VCaP (cell line): ENCODE measurements around the gene MED12L.

Source experiments
- H3K27ac ChIP-seq: fragments of 450-650 bp; 2 replicates; pipeline ENCODE4 v1.5.1; 2017
- TF ChIP-seq, protein P1 (sequence below): fragments of 450-650 bp; conservative IDR thresholded peaks from 2 replicates; pipeline ENCODE4 v1.5.1; 2017; ENCODE audit warnings: mild to moderate bottlenecking, moderate library complexity

The MED12L gene

GRCh38 chr3:151478335-151478697, 392.9 kb downstream of the MED12L start:
- TF ChIP-seq, protein P1, sequence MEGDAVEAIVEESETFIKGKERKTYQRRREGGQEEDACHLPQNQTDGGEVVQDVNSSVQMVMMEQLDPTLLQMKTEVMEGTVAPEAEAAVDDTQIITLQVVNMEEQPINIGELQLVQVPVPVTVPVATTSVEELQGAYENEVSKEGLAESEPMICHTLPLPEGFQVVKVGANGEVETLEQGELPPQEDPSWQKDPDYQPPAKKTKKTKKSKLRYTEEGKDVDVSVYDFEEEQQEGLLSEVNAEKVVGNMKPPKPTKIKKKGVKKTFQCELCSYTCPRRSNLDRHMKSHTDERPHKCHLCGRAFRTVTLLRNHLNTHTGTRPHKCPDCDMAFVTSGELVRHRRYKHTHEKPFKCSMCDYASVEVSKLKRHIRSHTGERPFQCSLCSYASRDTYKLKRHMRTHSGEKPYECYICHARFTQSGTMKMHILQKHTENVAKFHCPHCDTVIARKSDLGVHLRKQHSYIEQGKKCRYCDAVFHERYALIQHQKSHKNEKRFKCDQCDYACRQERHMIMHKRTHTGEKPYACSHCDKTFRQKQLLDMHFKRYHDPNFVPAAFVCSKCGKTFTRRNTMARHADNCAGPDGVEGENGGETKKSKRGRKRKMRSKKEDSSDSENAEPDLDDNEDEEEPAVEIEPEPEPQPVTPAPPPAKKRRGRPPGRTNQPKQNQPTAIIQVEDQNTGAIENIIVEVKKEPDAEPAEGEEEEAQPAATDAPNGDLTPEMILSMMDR = no peak
- H3K27ac ChIP-seq = no peak overlapping the region

DNA sequence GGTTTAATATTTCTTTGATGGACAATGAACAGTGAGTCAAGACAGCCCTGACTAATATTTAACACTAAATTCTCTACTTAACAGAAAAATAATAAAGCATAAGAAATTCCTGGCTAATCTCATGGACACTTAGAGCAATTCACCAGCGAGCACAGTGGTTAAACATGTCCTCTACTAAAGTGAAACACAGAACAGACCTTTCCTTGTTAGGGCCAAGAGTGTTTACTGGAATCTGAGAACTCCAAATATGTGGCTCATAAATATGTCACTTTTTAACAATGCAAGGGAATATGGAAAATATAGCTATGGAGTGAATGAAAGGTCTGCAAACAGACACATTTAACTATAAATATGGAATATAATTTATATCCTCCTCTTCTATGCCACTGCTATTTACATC, 394.0 kb downstream of the MED12L start:
- TF ChIP-seq, protein P1 = no peak
- H3K27ac ChIP-seq = no peak overlapping the region

DNA sequence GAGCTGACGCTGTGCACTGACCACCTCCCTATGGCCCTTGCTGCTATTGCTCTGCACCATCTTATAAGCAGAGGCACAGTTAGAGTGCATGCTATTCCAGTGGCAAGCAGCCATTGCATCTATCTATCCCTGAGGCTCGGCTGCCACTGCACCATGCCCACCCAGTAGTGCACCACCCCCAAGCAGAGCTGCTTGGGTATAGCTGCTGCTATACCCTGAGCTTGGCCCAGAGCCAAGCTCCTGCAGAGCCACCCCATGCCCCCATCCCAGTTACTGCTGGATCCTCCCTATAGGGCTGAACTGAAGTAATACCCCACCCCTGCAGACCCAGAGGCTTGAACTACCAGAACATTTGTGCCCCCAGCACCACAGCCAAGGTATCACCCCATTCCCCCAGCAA, 395.0 kb downstream of the MED12L start:
- H3K27ac ChIP-seq = no peak overlapping the region
- TF ChIP-seq, protein P1 = no peak

GRCh38 chr3:151483488-151483887, 398.0 kb downstream of the MED12L start:
- H3K27ac ChIP-seq = no peak overlapping the region
- TF ChIP-seq, protein P1 = no peak

- TF ChIP-seq, protein P1 = no peak
- H3K27ac ChIP-seq = no peak overlapping the region
Measured at GRCh38 chr3:151483961-151484520, 398.6 kb downstream of the MED12L start.
